ENCODE data around the gene TBCK.

- TF ChIP-seq CTCF (IDR thresholded peaks at IDR 0.05; ENCODE audit: insufficient read depth, low read depth, low read length): no peak
- TF ChIP-seq EZH2 (IDR thresholded peaks at IDR 0.05; ENCODE audit: insufficient read depth, low read length): no peak
These were observed at the start of gene TBCK, which contains the start of gene AIMP1 for GRCh38 chr4:106315968-106316772.

All from astrocyte (in vitro differentiated cells and primary cell).